IPS DF 4.7 (cell line): Measurements from ENCODE around the gene FAIM2.
A peak's percentile ranks its signal among the peaks of the same experiment; 100 is the strongest.

Experiments
- DNase-seq: peaks from one replicate; pipeline ENCODE4 v3.0.0-alpha.2; 2013; ENCODE audit warnings: low spot score; ENCODE audit errors: extremely low read depth

FAIM2 gene

GRCh38 chr12:49903700-49904423 is at the start of gene FAIM2:
FAIM2 (minus strand) TSS chr12:49903900; CDS start chr12:49903792, 108 bp downstream.
- no peak for DNase-seq

GRCh38 chr12:49953151-49953550 is 49.5 kb upstream of the FAIM2 start:
- DNase-seq = no peak

GRCh38 chr12:49952391-49953055 is 48.8 kb upstream of the FAIM2 start:
- no peak for DNase-seq

- no peak for DNase-seq
Observed at GRCh38 chr12:49951411-49952240, 47.9 kb upstream of the FAIM2 start.

GRCh38 chr12:49950273-49951251 is 46.9 kb upstream of the FAIM2 start, which contains the start of gene AQP2:
AQP2 (plus strand) TSS chr12:49950737; CDS start chr12:49950831, 94 bp downstream.
- DNase-seq = no peak

- no peak for DNase-seq
Observed at GRCh38 chr12:49949866-49950265, 46.2 kb upstream of the FAIM2 start.

- no peak for DNase-seq
Observed at GRCh38 chr12:49948866-49949845, 45.5 kb upstream of the FAIM2 start.

GRCh38 chr12:49947593-49948226 is 44.0 kb upstream of the FAIM2 start:
- DNase-seq = no peak

- no peak for DNase-seq
Observed at GRCh38 chr12:49946497-49946896, 42.8 kb upstream of the FAIM2 start.

GRCh38 chr12:49946086-49946485 is 42.4 kb upstream of the FAIM2 start:
- DNase-seq = no peak

- peak; percentile 87 for DNase-seq
Observed at GRCh38 chr12:49945394-49946080, 41.8 kb upstream of the FAIM2 start.

GRCh38 chr12:49944718-49945117 is 41.0 kb upstream of the FAIM2 start:
- no peak for DNase-seq

- DNase-seq = no peak
Observed at GRCh38 chr12:49944046-49944445, 40.3 kb upstream of the FAIM2 start.

GRCh38 chr12:49943625-49943960 is 39.9 kb upstream of the FAIM2 start:
- DNase-seq = no peak

GRCh38 chr12:49942921-49943624 is 39.4 kb upstream of the FAIM2 start:
- no peak for DNase-seq

GRCh38 chr12:49942512-49942893 is 38.8 kb upstream of the FAIM2 start:
- DNase-seq = no peak

- no peak for DNase-seq
Observed at GRCh38 chr12:49941556-49942511, 38.1 kb upstream of the FAIM2 start.
